ENCODE measurements around the gene CORIN. TPM values are rescaled to one million over a fixed set of nuclear protein-coding genes. Genes with fewer than 3 reads are reported as not detected.

CORIN gene
- polyA plus RNA-seq, 3 donors, result 0.01 TPM; not detected in 2

- Histone ChIP-seq H3K27me3 (ENCODE audit: control insufficient read depth in 2 of 2, insufficient read depth in 2 of 2, low read length in 2 of 2) (no peaks in the 10 kb centered on the region), H3K9me3 (replicated peaks in 1 of 2; ENCODE audit: control insufficient read depth in 1 of 2, insufficient read depth in 1 of 2, low read length in 2 of 2) (no peaks in the 10 kb centered on the region), H3K36me3 (replicated peaks in 1 of 2; ENCODE audit: control insufficient read depth in 1 of 2, insufficient read depth in 2 of 2, low read length in 2 of 2) (no peaks in the 10 kb centered on the region), H3K79me2 (ENCODE audit: insufficient read depth, low read length) (no peaks in the 10 kb centered on the region), H3K4me1 (ENCODE audit: control insufficient read depth in 1 of 2, insufficient read depth in 2 of 2, low read length in 2 of 2) (no peaks in the 10 kb centered on the region), H3K4me3 (replicated peaks in 1 of 3; ENCODE audit: low read depth in 2 of 3, low read length in 3 of 3) (no peak overlapping the region), H3K9ac (ENCODE audit: insufficient read depth, low read length, poor library complexity, severe bottlenecking) (no peak overlapping the region), H2AFZ (ENCODE audit: insufficient read depth, low read depth, low read length, poor library complexity, severe bottlenecking) (no peak overlapping the region), H3K4me2 (replicated peaks; ENCODE audit: extremely low read depth, low read length, poor library complexity, severe bottlenecking) (no peak overlapping the region), H3K27ac (ENCODE audit: low read depth in 1 of 2, low read length in 2 of 2) (no peak overlapping the region), H4K20me1 (ENCODE audit: insufficient read depth, low read length) (no peaks in the 10 kb centered on the region)
- peaks cover 4% of the 10 kb centered on the region for H3K4me1 Mint-ChIP-seq
- intact Hi-C loops (cut with micrococcal nuclease), result no loop called here
- WGBS (ENCODE audit: insufficient coverage), result 89% methylated on average over 2 of the region's 2 CpGs
- H3K4me3 Mint-ChIP-seq, result no peak overlapping the region
- no peak for DNase-seq
- no peak overlapping the region for H3K27ac Mint-ChIP-seq
- peaks cover 0 to 2% (median 0%) of the 10 kb centered on the region in 3 donors for H3K27me3 Mint-ChIP-seq (ENCODE audit: low read depth in 3 of 3)
- no peaks in the 10 kb centered on the region for H3K9me3 Mint-ChIP-seq
- no peak for TF ChIP-seq CTCF (IDR thresholded peaks at IDR 0.05)
- H3K36me3 Mint-ChIP-seq, result no peaks in the 10 kb centered on the region
Observed at GRCh38 chr4:47650584-47651130, 187.2 kb downstream of the CORIN start.

GRCh38 chr4:47647544-47647943 lies 190.3 kb downstream of the CORIN start:
- H3K4me3 Mint-ChIP-seq, result no peak overlapping the region
- H3K9me3 Mint-ChIP-seq, result no peaks in the 10 kb centered on the region
- no CpG with 5 or more reads among the region's 3 CpGs for WGBS (ENCODE audit: insufficient coverage)

More at GRCh38 chr4:47647544-47647943, 190.3 kb downstream of the CORIN start:
- Mint-ChIP-seq H3K27me3 (ENCODE audit: low read depth in 3 of 3) (peaks cover 0 to 1% (median 0%) of the 10 kb centered on the region in 3 donors), H3K4me1 (peaks cover 4% of the 10 kb centered on the region), H3K36me3 (no peaks in the 10 kb centered on the region), H3K27ac (no peak overlapping the region)
- TF ChIP-seq CTCF (IDR thresholded peaks at IDR 0.05), result no peak
- no peaks in the 10 kb centered on the region for H4K20me1 ChIP-seq (ENCODE audit: insufficient read depth, low read length)
- no peaks in the 10 kb centered on the region for H3K4me1 ChIP-seq (ENCODE audit: control insufficient read depth in 1 of 2, insufficient read depth in 2 of 2, low read length in 2 of 2)
- H3K79me2 ChIP-seq (ENCODE audit: insufficient read depth, low read length), result no peaks in the 10 kb centered on the region
- H2AFZ ChIP-seq (ENCODE audit: insufficient read depth, low read depth, low read length, poor library complexity, severe bottlenecking), result no peak overlapping the region
- no peak overlapping the region for H3K27ac ChIP-seq (ENCODE audit: low read depth in 1 of 2, low read length in 2 of 2)
- intact Hi-C loops (cut with micrococcal nuclease), result no loop called here
- no peak overlapping the region for H3K4me3 ChIP-seq (replicated peaks in 1 of 3; ENCODE audit: low read depth in 2 of 3, low read length in 3 of 3)
- no peaks in the 10 kb centered on the region for H3K9me3 ChIP-seq (replicated peaks in 1 of 2; ENCODE audit: control insufficient read depth in 1 of 2, insufficient read depth in 1 of 2, low read length in 2 of 2)
- H3K27me3 ChIP-seq (ENCODE audit: control insufficient read depth in 2 of 2, insufficient read depth in 2 of 2, low read length in 2 of 2), result no peaks in the 10 kb centered on the region
- DNase-seq, result no peak
- H3K4me2 ChIP-seq (replicated peaks; ENCODE audit: extremely low read depth, low read length, poor library complexity, severe bottlenecking), result no peak overlapping the region
- H3K36me3 ChIP-seq (replicated peaks in 1 of 2; ENCODE audit: control insufficient read depth in 1 of 2, insufficient read depth in 2 of 2, low read length in 2 of 2), result no peaks in the 10 kb centered on the region
- H3K9ac ChIP-seq (ENCODE audit: insufficient read depth, low read length, poor library complexity, severe bottlenecking), result no peak overlapping the region
